Stomach (tissue), 4 donors: ENCODE data around the gene KIAA1217.

Source experiments
- EP300 ChIP-seq: sonication (generic); formaldehyde crosslinking; IDR thresholded peaks from one replicate; pipeline ENCODE4 v1.6.1; 2017; ENCODE audit warnings: antibody characterized with exemption
- POLR2A ChIP-seq, 4 donors: fragments of 450-650 bp; IDR thresholded peaks; one replicate each; pipeline ENCODE4 v1.6.1; 2016; ENCODE audit warnings: antibody characterized with exemption in 4 of 4, control low read depth in 2 of 4, mild to moderate bottlenecking in 1 of 4, moderate library complexity in 1 of 4
- POLR2AphosphoS5 ChIP-seq, 3 donors: sonication (generic); formaldehyde crosslinking; IDR thresholded peaks; one replicate each; pipeline ENCODE4 v1.6.1; 2016; ENCODE audit warnings: antibody characterized with exemption in 3 of 3
- TF ChIP-seq, protein P1 (sequence below), 7 experiments: fragments of 450-650 bp in 4 of 7; fragments of 200-600 bp in 3 of 7; sonication (generic) in 3 of 7; IDR thresholded peaks; one replicate each; pipeline ENCODE4 v1.5.1; 2016 to 2019; ENCODE audit warnings: antibody characterized with exemption in 7 of 7, control low read depth in 2 of 7, mild to moderate bottlenecking in 1 of 7

DNA sequence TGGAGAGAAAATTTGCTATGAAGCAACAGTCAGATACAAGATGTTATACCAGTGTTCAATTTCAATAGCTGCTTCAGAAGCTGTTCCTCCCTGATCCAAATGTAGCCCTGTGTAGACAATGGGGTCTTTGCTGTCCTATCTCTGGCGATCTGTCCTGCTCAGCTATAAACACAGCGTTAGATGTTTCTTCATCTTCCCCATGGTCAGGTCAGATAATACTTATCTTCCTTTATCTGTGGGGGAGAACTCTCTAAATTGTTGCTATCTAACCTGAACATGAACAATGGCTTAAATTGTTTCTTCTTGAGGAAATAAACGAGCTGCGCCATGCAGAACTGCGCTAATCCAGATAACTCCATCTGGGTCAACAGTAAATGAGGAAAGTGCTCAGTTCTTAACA lies 15.6 kb upstream of the KIAA1217 start:
- TF ChIP-seq POLR2AphosphoS5 (IDR thresholded peaks at IDR 0.05) (no peak), POLR2A (IDR thresholded peaks at IDR 0.05) (no peak), EP300 (no peak)
- TF ChIP-seq, protein P1, sequence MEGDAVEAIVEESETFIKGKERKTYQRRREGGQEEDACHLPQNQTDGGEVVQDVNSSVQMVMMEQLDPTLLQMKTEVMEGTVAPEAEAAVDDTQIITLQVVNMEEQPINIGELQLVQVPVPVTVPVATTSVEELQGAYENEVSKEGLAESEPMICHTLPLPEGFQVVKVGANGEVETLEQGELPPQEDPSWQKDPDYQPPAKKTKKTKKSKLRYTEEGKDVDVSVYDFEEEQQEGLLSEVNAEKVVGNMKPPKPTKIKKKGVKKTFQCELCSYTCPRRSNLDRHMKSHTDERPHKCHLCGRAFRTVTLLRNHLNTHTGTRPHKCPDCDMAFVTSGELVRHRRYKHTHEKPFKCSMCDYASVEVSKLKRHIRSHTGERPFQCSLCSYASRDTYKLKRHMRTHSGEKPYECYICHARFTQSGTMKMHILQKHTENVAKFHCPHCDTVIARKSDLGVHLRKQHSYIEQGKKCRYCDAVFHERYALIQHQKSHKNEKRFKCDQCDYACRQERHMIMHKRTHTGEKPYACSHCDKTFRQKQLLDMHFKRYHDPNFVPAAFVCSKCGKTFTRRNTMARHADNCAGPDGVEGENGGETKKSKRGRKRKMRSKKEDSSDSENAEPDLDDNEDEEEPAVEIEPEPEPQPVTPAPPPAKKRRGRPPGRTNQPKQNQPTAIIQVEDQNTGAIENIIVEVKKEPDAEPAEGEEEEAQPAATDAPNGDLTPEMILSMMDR (IDR thresholded peaks at IDR 0.05) = no peak
